Measurements from ENCODE around the gene GATC.
"Not testable (repeated sequence)": the region's sequence is repeated elsewhere in the genome, so short reads cannot be mapped to it uniquely, and the experiment has no call there.

GATC gene

DNA sequence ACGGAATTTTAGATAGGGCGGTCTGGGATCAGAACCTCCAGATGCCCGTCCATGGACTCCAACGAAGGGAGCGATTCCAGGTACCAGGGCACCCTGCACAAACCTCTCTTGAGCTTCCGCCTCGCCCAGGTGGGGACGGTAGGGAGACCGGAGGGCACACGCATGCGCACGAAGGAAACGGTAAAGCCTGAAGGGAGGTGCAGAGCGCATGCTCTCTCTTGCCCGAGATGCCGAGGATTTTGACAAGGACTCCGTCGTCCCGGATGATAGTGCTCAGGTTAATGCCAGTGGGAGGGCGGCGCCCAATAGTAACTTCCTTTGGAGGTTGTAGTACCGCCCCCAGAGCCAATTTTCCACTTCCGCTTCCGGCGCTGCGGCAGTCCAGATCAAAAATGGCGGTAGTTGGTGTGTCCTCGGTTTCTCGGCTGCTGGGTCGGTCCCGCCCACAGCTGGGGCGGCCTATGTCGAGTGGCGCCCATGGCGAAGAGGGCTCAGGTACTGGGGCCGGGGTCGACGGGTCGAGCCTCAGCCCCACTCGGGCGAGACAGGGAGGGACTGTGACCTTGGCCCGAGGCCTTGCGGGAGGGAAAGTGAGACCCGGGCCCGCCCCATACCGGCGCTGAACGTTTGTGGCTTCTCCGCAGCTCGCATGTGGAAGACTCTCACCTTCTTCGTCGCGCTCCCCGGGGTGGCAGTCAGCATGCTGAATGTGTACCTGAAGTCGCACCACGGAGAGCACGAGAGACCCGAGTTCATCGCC is 8.3 kb upstream of the GATC start, which contains the start of gene COX6A1:
Gene COX6A1 (plus strand): TSS at position 379 of the 760 bp plus-strand sequence. CDS start 14 bp downstream, at position 393.
- peak; percentile 97 for DNase-seq (ENCODE audit: low spot score)

GRCh38 chr12:120438495-120439198 is 7.6 kb upstream of the GATC start:
- DNase-seq (ENCODE audit: low spot score), result no peak

- peak; percentile 54 for DNase-seq (ENCODE audit: low spot score)
Measured at GRCh38 chr12:120439646-120440247, 6.5 kb upstream of the GATC start.

GRCh38 chr12:120444676-120445075 is 1.6 kb upstream of the GATC start:
- no peak for DNase-seq (ENCODE audit: low spot score)

DNA sequence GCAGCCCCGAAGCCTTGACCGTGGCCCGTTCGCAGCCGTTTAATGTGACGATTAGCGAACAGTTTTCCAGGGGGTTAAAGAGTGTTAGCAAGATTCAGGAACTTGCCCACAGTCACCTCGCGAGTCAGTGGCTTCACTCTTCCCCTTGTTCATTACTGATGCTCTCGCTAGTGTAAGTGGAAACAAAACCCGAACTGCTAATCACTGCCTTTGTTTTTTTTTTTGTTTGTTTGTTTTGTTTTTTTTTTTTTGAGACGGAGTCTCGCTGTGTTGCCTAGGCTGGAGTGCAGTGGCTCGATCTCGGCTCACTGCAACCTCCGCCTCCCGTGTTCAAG is 567 bp downstream of the GATC start:
- not testable (repeated sequence) for DNase-seq (ENCODE audit: low spot score)

GRCh38 chr12:120447992-120448391 is 1.7 kb downstream of the GATC start:
- DNase-seq (ENCODE audit: low spot score), result no peak

GRCh38 chr12:120452524-120452923 is 6.3 kb downstream of the GATC start:
- DNase-seq (ENCODE audit: low spot score), result not testable (repeated sequence)

- no peak for DNase-seq (ENCODE audit: low spot score)
Measured at GRCh38 chr12:120453060-120453750, 7.0 kb downstream of the GATC start.

- DNase-seq (ENCODE audit: low spot score), result peak; percentile 51
Measured at GRCh38 chr12:120453977-120454376, 7.7 kb downstream of the GATC start.

GRCh38 chr12:120455302-120455701 is 9.1 kb downstream of the GATC start:
- no peak for DNase-seq (ENCODE audit: low spot score)

- no peak for DNase-seq (ENCODE audit: low spot score)
Measured at GRCh38 chr12:120457133-120457532, 10.9 kb downstream of the GATC start.

DNA sequence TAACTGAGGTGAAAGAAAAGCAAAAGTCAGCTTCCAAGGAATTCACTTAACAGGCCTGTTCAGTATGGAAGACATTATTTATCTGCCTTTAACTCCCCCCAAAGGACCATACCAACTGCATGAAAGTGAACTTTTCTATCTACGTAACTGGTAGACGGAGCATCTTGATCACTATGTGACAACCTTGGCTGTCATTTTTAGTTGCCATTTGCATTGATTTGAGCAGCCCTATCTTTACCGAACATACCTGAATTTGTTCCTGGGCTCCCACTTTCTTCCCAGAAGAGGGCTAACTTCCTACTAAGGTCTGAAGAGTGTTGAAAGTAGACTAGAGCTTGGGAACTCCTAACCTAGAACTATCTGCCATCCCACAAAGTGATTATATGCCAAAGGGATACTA is 13.9 kb downstream of the GATC start:
- no peak for DNase-seq (ENCODE audit: low spot score)

GRCh38 chr12:120462099-120462640 is 15.9 kb downstream of the GATC start:
- DNase-seq (ENCODE audit: low spot score), result no peak

DNA sequence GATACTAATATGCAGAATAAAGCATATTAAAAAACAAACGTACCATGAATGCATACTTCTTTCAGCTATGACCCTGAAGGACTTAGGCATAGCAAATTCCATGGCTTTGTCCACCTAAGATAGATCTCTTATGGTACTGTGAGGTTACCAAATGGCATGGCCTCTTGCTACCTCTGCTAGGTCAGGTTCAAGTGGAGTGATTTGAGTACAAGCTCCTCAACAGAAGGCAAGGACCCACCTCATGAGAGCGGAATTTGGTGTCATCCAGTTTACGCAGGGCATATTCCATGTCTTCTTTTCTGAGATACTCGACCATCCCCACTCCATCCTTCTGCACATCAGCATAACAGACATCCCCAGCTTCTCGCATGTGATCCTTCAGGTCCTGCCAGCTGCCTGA is 17.5 kb downstream of the GATC start:
- DNase-seq (ENCODE audit: low spot score), result no peak

DNA sequence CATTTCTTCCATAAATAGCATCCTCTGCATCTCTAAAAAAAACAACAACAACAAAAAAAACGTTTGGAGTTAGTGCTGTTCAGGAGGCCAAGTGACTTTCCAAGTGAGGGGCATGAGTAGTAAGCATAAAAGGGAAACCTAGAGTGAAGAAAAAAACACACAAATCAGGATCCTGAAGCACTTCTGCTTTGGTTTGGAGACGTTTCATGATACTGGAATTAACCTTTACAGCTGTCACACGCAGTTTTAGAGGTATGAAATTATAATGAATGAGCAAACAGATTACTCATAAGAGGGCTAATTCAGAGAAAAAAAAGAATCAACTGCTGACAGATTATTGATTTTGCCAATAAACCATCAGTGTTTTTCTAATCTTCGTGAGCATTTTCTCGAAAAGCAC is 19.5 kb downstream of the GATC start:
- DNase-seq (ENCODE audit: low spot score), result no peak

DNA sequence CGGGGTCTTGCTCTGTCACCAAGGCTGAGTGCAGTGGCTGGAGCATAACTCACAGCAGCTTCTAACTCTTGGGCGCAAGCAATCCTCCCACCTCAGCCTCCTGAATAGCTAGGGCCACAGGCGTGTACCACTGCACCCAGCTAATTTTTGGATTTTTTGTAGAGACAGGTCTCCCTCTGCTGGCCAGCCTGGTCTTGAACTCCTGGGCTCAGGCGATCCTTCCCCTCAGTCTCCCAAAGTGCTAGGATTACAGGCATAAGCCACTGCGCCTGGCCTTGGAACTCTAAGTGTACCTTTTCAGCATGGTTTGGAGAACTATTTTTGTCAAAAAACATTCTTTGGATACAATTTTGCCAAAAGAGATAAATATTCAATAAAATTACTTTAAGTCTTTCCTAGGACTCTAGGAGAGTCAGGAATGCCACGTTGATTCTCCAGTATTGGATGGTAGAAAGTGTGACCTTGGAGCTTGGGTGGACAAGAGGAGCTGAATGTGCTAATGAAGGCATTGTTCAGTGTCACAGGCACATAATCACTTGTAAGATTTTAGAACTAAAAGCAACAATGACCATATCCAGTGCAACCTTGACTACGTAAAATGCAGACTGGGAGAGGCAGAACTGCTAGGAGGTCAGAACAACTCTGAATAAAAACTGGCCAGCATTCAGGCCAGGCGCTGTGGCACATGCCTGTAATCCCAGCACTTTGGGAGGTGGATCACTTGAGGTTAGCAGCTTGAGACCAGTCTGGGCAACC is 20.5 kb downstream of the GATC start:
- DNase-seq (ENCODE audit: low spot score), result no peak

DNA sequence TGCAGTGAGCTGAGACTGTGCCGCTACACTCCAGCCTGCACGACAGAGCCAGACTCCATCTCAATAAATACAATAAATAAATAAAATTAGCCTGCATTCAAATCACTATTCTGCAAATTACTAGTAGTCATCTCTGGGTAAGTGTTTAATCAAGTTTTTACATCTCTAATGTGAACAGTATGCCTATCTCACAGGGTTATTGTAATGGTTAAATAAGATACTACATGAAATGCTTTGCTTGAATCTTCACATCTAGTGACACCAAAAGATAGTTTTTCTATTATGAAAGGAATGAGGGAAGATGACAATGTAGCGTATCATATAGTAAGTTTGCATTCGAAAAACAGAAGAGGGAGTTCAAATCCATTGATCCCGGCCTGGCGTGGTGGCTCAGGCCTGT is 21.2 kb downstream of the GATC start:
- DNase-seq (ENCODE audit: low spot score), result no peak

GRCh38 chr12:120468325-120468820 is 22.1 kb downstream of the GATC start:
- DNase-seq (ENCODE audit: low spot score), result peak; percentile 42

GRCh38 chr12:120468821-120469449 is 22.7 kb downstream of the GATC start:
- no peak for DNase-seq (ENCODE audit: low spot score)

DNA sequence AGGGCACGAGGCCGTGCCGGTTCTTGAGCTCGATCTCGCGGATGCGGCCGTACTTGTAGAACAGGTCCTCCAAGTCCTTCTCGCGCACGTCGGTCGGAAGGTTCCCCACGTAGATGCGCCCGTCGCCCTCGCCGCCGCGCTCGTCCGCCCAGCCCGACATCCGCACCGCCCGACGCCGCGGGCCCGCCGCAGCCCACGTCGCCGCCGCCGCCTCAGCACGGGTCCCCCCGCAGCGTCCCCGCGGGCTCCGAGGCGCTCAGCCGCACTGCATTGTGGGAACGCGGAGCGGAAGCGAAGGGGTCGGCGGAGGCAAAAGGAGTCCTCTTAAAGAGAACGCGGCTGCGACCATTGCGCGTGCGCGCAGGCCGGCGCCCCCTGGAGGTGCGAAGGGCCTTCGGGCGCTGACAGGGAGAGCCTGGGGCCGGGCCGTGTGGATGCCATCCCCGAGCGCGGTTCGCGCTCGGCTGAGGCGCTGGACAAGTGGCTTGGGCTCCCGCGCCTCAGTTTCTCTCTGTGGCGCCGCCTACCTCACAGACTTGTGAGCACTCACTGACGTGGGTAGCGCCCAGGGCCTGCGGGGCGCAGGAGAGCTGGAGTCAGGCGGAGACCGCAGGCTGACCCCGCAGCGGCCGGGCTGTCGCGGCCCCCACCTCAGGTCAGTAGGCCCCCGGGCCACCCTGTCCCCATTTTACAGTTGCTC is 23.4 kb downstream of the GATC start, which contains the start of gene SRSF9:
Gene SRSF9 (minus strand): TSS at position 299 of the 700 bp plus-strand sequence. CDS start 139 bp downstream, at position 160.
- peak; percentile 96 for DNase-seq (ENCODE audit: low spot score)

All from kidney capillary endothelial cell (primary cell).